Astrocyte (in vitro differentiated cells and primary cell): ENCODE data around the gene THRSP. TPM values are rescaled to one million over a fixed set of nuclear protein-coding genes. Genes with fewer than 3 reads are reported as not detected.

ENCODE experiments used
- DNase-seq: peaks from one replicate; pipeline ENCODE4 v3.0.0-alpha.2; 2010; ENCODE audit warnings: low read depth
- FAIRE-seq: peaks from 2 replicates; lab custom pipeline; 2011; peaks lifted over from hg19 to GRCh38; lab: Jason Lieb, UNC
- H2AFZ ChIP-seq: 2 replicates; pipeline ENCODE4 v1.6.0; 2012; ENCODE audit warnings: low read depth, low read length, inconsistent platforms
- H3K27ac ChIP-seq: 2 replicates; pipeline ENCODE4 v1.5.1; 2011; ENCODE audit warnings: low read depth, low read length, inconsistent platforms
- H3K27me3 ChIP-seq: 2 replicates; pipeline ENCODE4 v1.6.0; 2011; ENCODE audit warnings: low read length, inconsistent platforms; ENCODE audit not compliant: insufficient read depth
- H3K36me3 ChIP-seq: 2 replicates; pipeline ENCODE4 v1.5.1; 2011; ENCODE audit warnings: low read length, inconsistent platforms; ENCODE audit not compliant: insufficient read depth
- H3K4me1 ChIP-seq: 2 replicates; pipeline ENCODE4 v1.5.1; 2011; ENCODE audit warnings: low read length, inconsistent platforms; ENCODE audit not compliant: insufficient read depth
- H3K4me2 ChIP-seq: 2 replicates; pipeline ENCODE4 v1.6.0; 2012; ENCODE audit warnings: low read length, inconsistent platforms
- H3K4me3 ChIP-seq: 2 replicates; pipeline ENCODE4 v1.5.1; 2011; ENCODE audit warnings: low read depth, mild to moderate bottlenecking, low read length, inconsistent platforms; ENCODE audit not compliant: insufficient read depth
- H3K79me2 ChIP-seq: 2 replicates; pipeline ENCODE4 v1.6.0; 2012; ENCODE audit warnings: mild to moderate bottlenecking, low read length, inconsistent platforms; ENCODE audit not compliant: insufficient read depth
- H3K9ac ChIP-seq: 2 replicates; pipeline ENCODE4 v1.6.0; 2012; ENCODE audit warnings: mild to moderate bottlenecking, low read length, inconsistent platforms
- H3K9me3 ChIP-seq: 2 replicates; pipeline ENCODE4 v1.5.1; 2012; ENCODE audit warnings: low read depth, mild to moderate bottlenecking, low read length, inconsistent platforms; ENCODE audit not compliant: insufficient read depth
- H4K20me1 ChIP-seq: 2 replicates; pipeline ENCODE4 v1.6.0; 2012; ENCODE audit warnings: low read length, inconsistent platforms; ENCODE audit not compliant: insufficient read depth
- H3K27ac Mint-ChIP-seq: one replicate; pipeline ENCODE4 v1.8.0; 2021; ENCODE audit warnings: mild to moderate bottlenecking, mixed read lengths; ENCODE audit not compliant: unreplicated experiment
- H3K27me3 Mint-ChIP-seq: one replicate; pipeline ENCODE4 v1.8.0; 2021; ENCODE audit warnings: low read depth, mixed read lengths; ENCODE audit not compliant: unreplicated experiment
- H3K36me3 Mint-ChIP-seq: one replicate; pipeline ENCODE4 v1.8.0; 2021; ENCODE audit warnings: low read depth, mixed read lengths; ENCODE audit not compliant: unreplicated experiment
- H3K4me1 Mint-ChIP-seq: one replicate; pipeline ENCODE4 v1.8.0; 2021; ENCODE audit warnings: low read depth, mixed read lengths; ENCODE audit not compliant: unreplicated experiment
- H3K4me3 Mint-ChIP-seq: one replicate; pipeline ENCODE4 v1.8.0; 2021; ENCODE audit warnings: mild to moderate bottlenecking, moderate library complexity, mixed read lengths; ENCODE audit not compliant: unreplicated experiment
- H3K9me3 Mint-ChIP-seq: one replicate; pipeline ENCODE4 v1.8.0; 2021; ENCODE audit warnings: mild to moderate bottlenecking, mixed read lengths; ENCODE audit not compliant: unreplicated experiment
- EZH2 ChIP-seq: IDR thresholded peaks from 2 replicates; pipeline ENCODE4 v1.6.1; 2012; ENCODE audit warnings: mild to moderate bottlenecking, low read length, inconsistent platforms; ENCODE audit not compliant: insufficient read depth
- total RNA-seq: library from RNA; stranded (reverse); gene quantifications from 2 replicates; pipeline ENCODE4 v1.2.1, GENCODE V29; 2021
- TF ChIP-seq, protein P1 (sequence below): IDR thresholded peaks from 2 replicates; pipeline ENCODE4 v1.5.1; 2011; ENCODE audit warnings: low read depth, mild to moderate bottlenecking, inconsistent platforms, low read length, moderate library complexity; ENCODE audit not compliant: insufficient read depth

The THRSP gene
- total RNA-seq, 1 donor from 2014 or later = not detected

DNA sequence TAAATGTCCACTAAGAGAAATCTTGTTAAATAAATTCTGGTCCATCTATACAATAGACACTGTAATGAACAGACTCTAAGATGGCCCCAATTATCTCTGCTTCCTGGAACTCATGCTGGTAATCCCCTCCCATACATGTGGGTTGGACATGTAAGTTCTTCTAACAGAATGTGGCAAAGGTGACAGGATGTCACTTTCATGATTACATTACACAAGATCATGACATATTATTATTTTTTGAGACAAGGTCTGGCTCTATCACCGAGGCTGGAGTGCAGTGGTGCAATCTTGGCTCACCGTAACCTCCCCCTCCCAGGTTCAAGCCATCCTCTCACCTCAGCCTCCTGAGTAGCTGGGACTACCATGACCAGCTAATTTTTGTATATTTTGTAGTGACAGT, 30.6 kb downstream of the THRSP start:
- Histone ChIP-seq H3K79me2 (no peaks in the 10 kb centered on the region), H2AFZ (no peak overlapping the region), H3K4me3 (no peak overlapping the region), H3K27me3 (no peaks in the 10 kb centered on the region), H3K4me2 (no peak overlapping the region), H3K4me1 (no peaks in the 10 kb centered on the region), H3K9me3 (no peaks in the 10 kb centered on the region), H4K20me1 (no peaks in the 10 kb centered on the region), H3K27ac (no peak overlapping the region), H3K9ac (no peak overlapping the region), H3K36me3 (peaks cover 18% of the 10 kb centered on the region)
- H3K4me3 Mint-ChIP-seq = no peak overlapping the region
- peaks cover 7% of the 10 kb centered on the region for H3K36me3 Mint-ChIP-seq
- FAIRE-seq = no peak
- no peaks in the 10 kb centered on the region for H3K9me3 Mint-ChIP-seq
- no peak for DNase-seq
- TF ChIP-seq, protein P1, sequence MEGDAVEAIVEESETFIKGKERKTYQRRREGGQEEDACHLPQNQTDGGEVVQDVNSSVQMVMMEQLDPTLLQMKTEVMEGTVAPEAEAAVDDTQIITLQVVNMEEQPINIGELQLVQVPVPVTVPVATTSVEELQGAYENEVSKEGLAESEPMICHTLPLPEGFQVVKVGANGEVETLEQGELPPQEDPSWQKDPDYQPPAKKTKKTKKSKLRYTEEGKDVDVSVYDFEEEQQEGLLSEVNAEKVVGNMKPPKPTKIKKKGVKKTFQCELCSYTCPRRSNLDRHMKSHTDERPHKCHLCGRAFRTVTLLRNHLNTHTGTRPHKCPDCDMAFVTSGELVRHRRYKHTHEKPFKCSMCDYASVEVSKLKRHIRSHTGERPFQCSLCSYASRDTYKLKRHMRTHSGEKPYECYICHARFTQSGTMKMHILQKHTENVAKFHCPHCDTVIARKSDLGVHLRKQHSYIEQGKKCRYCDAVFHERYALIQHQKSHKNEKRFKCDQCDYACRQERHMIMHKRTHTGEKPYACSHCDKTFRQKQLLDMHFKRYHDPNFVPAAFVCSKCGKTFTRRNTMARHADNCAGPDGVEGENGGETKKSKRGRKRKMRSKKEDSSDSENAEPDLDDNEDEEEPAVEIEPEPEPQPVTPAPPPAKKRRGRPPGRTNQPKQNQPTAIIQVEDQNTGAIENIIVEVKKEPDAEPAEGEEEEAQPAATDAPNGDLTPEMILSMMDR = no peak
- TF ChIP-seq EZH2 = no peak
- H3K27me3 Mint-ChIP-seq = no peaks in the 10 kb centered on the region
- H3K27ac Mint-ChIP-seq = no peak overlapping the region
- H3K4me1 Mint-ChIP-seq = no peaks in the 10 kb centered on the region

DNA sequence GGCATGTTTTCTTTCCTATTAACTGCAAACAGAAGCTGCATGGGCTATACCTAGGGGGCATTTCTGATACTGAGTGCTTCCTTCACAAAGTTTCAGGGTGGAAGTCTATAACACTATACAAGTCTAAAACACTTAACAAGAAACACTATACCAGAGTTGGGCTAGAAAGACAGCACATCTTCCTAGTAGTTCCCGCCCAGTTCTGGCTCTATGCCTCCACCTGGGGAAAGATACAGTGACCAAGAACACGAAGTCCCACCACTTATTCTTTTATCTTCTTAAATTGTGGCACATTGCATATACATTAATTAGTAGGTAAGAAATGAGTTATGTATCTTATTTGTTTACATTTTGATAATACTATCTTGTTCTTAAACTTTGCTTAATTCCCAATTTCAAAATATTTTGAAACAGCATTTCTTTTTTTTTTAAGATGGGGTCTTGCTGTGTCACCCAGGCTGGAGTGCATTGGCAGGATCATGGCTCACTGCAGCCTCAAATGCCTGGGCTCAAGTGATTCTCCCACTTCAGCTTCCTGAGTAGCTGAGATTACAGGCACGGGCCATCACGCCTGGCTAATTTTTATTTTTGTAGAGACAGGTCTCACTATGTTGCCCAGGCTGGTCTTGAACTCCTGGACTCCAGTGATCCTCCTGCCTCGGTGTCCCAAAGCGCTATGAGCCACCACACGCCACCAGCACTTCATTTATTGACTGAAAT, 34.2 kb downstream of the THRSP start:
- no peak for TF ChIP-seq EZH2
- TF ChIP-seq, protein P1 = no peak
- FAIRE-seq = no peak

DNA sequence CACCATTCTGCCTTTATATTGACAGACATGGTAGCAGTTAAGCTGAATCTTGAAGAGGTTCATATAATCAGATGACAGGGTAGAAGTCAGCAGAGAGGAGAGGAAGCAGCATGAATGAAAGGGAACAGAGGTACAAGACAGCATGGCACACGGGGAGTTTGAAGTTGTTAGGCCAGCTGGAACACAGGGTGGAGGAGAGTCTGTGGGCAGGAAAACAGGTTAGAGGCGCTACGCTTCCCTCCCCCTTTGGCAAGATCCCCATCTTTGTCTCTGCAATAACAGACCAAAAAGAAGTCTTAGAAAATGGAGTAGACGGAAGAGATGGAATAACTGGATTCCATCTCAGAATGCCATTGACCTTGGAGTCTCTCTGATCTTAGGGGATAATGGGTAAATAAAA, 36.0 kb downstream of the THRSP start:
- Mint-ChIP-seq H3K9me3 (no peaks in the 10 kb centered on the region), H3K36me3 (peaks cover 6% of the 10 kb centered on the region), H3K4me3 (no peak overlapping the region), H3K27me3 (no peaks in the 10 kb centered on the region), H3K4me1 (peaks cover 5% of the 10 kb centered on the region), H3K27ac (no peak overlapping the region)
- no peaks in the 10 kb centered on the region for H3K27me3 ChIP-seq
- no peak overlapping the region for H3K4me3 ChIP-seq
- no peak for DNase-seq
- H3K36me3 ChIP-seq = peaks cover 25% of the 10 kb centered on the region
- H3K79me2 ChIP-seq = no peaks in the 10 kb centered on the region
- no peak overlapping the region for H3K4me2 ChIP-seq
- H2AFZ ChIP-seq = no peak overlapping the region
- no peaks in the 10 kb centered on the region for H3K9me3 ChIP-seq
- H3K27ac ChIP-seq = no peak overlapping the region
- no peak for FAIRE-seq
- no peak for TF ChIP-seq EZH2
- TF ChIP-seq, protein P1 = no peak
- no peak overlapping the region for H3K9ac ChIP-seq
- no peaks in the 10 kb centered on the region for H4K20me1 ChIP-seq
- no peaks in the 10 kb centered on the region for H3K4me1 ChIP-seq

More for the DNA sequence above, 34.2 kb downstream of the THRSP start:
- H3K36me3 Mint-ChIP-seq = peaks cover 7% of the 10 kb centered on the region
- no peak overlapping the region for H3K9ac ChIP-seq
- no peak overlapping the region for H3K4me3 ChIP-seq
- no peaks in the 10 kb centered on the region for H3K27me3 ChIP-seq
- H3K4me2 ChIP-seq = no peak overlapping the region
- H3K9me3 ChIP-seq = no peaks in the 10 kb centered on the region
- no peaks in the 10 kb centered on the region for H3K27me3 Mint-ChIP-seq
- no peak overlapping the region for H3K27ac ChIP-seq
- H3K36me3 ChIP-seq = peaks cover 25% of the 10 kb centered on the region
- H3K9me3 Mint-ChIP-seq = no peaks in the 10 kb centered on the region
- no peak overlapping the region for H2AFZ ChIP-seq
- no peak overlapping the region for H3K27ac Mint-ChIP-seq
- no peaks in the 10 kb centered on the region for H3K4me1 ChIP-seq
- no peaks in the 10 kb centered on the region for H4K20me1 ChIP-seq
- peaks cover 5% of the 10 kb centered on the region for H3K4me1 Mint-ChIP-seq
- H3K4me3 Mint-ChIP-seq = no peak overlapping the region
- no peak for DNase-seq
- H3K79me2 ChIP-seq = no peaks in the 10 kb centered on the region
